Fibroblast of mammary gland (primary cell): ENCODE measurements around the gene RAC2.
A peak's percentile ranks its signal among the peaks of the same experiment; 100 is the strongest.

ENCODE experiments used
- DNase-seq: peaks from one replicate; pipeline ENCODE4 v3.0.0-alpha.2; 2010; ENCODE audit warnings: low read depth
- H3K4me3 ChIP-seq: 2 replicates; pipeline ENCODE4 v1.5.1; 2011; ENCODE audit warnings: low read depth, mild to moderate bottlenecking, low read length, moderate library complexity; ENCODE audit not compliant: control insufficient read depth
- CTCF ChIP-seq: conservative IDR thresholded peaks from 2 replicates; pipeline ENCODE4 v1.5.1; 2011; ENCODE audit warnings: low read depth, low read length, inconsistent platforms; ENCODE audit not compliant: control insufficient read depth, insufficient read depth

Gene RAC2

GRCh38 chr22:37288521-37288920 is 44.5 kb upstream of the RAC2 start:
- no peak for DNase-seq
- H3K4me3 ChIP-seq, result no peak overlapping the region
- TF ChIP-seq CTCF, result no peak

- H3K4me3 ChIP-seq, result no peak overlapping the region
- no peak for DNase-seq
- no peak for TF ChIP-seq CTCF
Observed at GRCh38 chr22:37287550-37287951, 43.5 kb upstream of the RAC2 start.

GRCh38 chr22:37285937-37286336 is 41.9 kb upstream of the RAC2 start:
- DNase-seq, result no peak
- no peak for TF ChIP-seq CTCF
- no peak overlapping the region for H3K4me3 ChIP-seq

GRCh38 chr22:37284805-37285355 is 40.8 kb upstream of the RAC2 start:
- DNase-seq, result no peak
- TF ChIP-seq CTCF, result no peak
- no peak overlapping the region for H3K4me3 ChIP-seq

- no peak for TF ChIP-seq CTCF
- no peak for DNase-seq
- H3K4me3 ChIP-seq, result no peak overlapping the region
Observed at GRCh38 chr22:37284126-37284804, 40.2 kb upstream of the RAC2 start.

- TF ChIP-seq CTCF, result peak; percentile 41
- no peak overlapping the region for H3K4me3 ChIP-seq
- DNase-seq, result no peak
Observed at GRCh38 chr22:37283393-37283937, 39.4 kb upstream of the RAC2 start.

- no peak for TF ChIP-seq CTCF
- DNase-seq, result no peak
- H3K4me3 ChIP-seq, result no peak within 1 kb of the TSS
Observed at GRCh38 chr22:37282385-37282677, 38.3 kb upstream of the RAC2 start, which contains the start of gene CYTH4. Gene CYTH4, plus strand, starts transcription at chr22:37282508. Its CDS starts 62 bp downstream, at chr22:37282570.
